ENCODE results near the gene HNRNPM.

The HNRNPM gene

GRCh38 chr19:8455018-8455417 lies 10.2 kb downstream of the HNRNPM start:
- no peak for DNase-seq (ENCODE audit: low read depth)
- H3K4me3 ChIP-seq (ENCODE audit: low read depth, low read length), result no peak overlapping the region
- TF ChIP-seq CTCF (IDR thresholded peaks at IDR 0.05; ENCODE audit: control insufficient read depth, extremely low read depth, insufficient read depth), result no peak

GRCh38 chr19:8456064-8456463 lies 11.3 kb downstream of the HNRNPM start:
- DNase-seq (ENCODE audit: low read depth), result no peak
- H3K4me3 ChIP-seq (ENCODE audit: low read depth, low read length), result no peak overlapping the region
- no peak for TF ChIP-seq CTCF (IDR thresholded peaks at IDR 0.05; ENCODE audit: control insufficient read depth, extremely low read depth, insufficient read depth)

GRCh38 chr19:8457209-8457608 lies 12.4 kb downstream of the HNRNPM start:
- no peak for TF ChIP-seq CTCF (IDR thresholded peaks at IDR 0.05; ENCODE audit: control insufficient read depth, extremely low read depth, insufficient read depth)
- no peak for DNase-seq (ENCODE audit: low read depth)
- H3K4me3 ChIP-seq (ENCODE audit: low read depth, low read length), result no peak overlapping the region

- TF ChIP-seq CTCF (IDR thresholded peaks at IDR 0.05; ENCODE audit: control insufficient read depth, extremely low read depth, insufficient read depth), result no peak
- no peak overlapping the region for H3K4me3 ChIP-seq (ENCODE audit: low read depth, low read length)
- DNase-seq (ENCODE audit: low read depth), result no peak
Observed at GRCh38 chr19:8457827-8458226, 13.1 kb downstream of the HNRNPM start.

GRCh38 chr19:8458380-8458779 lies 13.6 kb downstream of the HNRNPM start:
- no peak for TF ChIP-seq CTCF (IDR thresholded peaks at IDR 0.05; ENCODE audit: control insufficient read depth, extremely low read depth, insufficient read depth)
- DNase-seq (ENCODE audit: low read depth), result no peak
- no peak overlapping the region for H3K4me3 ChIP-seq (ENCODE audit: low read depth, low read length)

- H3K4me3 ChIP-seq (ENCODE audit: low read depth, low read length), result no peak overlapping the region
- no peak for DNase-seq (ENCODE audit: low read depth)
- TF ChIP-seq CTCF (IDR thresholded peaks at IDR 0.05; ENCODE audit: control insufficient read depth, extremely low read depth, insufficient read depth), result no peak
Observed at GRCh38 chr19:8459095-8459494, 14.3 kb downstream of the HNRNPM start.

- no peak for TF ChIP-seq CTCF (IDR thresholded peaks at IDR 0.05; ENCODE audit: control insufficient read depth, extremely low read depth, insufficient read depth)
- H3K4me3 ChIP-seq (ENCODE audit: low read depth, low read length), result peak overlapping the region; percentile 20; the same call in 1 of the 2 replicates
- peak; percentile 62 for DNase-seq (ENCODE audit: low read depth)
Observed at GRCh38 chr19:8459520-8460270, 14.9 kb downstream of the HNRNPM start.
